Inflammatory macrophage treated with lipopolysaccharide for 4 hours (primary cell): ENCODE results near the gene TCERG1L.
"Not testable (repeated sequence)": the region's sequence is repeated elsewhere in the genome, so short reads cannot be mapped to it uniquely, and the experiment has no call there.

Source experiments
- DNase-seq: peaks from one replicate; pipeline ENCODE4 v3.0.0-alpha.2; 2020

Gene TCERG1L

DNA sequence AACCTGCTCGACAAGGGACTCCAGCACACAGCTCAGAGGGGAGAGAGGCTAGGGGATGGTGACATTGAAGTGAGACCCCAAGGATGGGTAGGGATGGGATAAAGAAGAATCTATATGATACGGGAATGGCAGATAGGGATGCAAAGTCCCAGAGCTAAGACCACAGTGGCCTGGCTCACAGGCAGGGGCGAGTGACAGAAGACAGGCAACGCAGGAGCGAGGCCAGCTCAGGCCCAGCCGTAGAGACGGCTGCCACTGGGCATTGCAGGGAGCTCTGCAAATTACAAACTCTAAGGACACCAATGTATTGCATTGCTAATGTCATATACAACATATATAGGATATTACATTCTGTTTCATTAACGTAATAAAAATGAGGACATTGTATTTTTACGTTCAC, 131.4 kb downstream of the TCERG1L start:
- DNase-seq: no peak

DNA sequence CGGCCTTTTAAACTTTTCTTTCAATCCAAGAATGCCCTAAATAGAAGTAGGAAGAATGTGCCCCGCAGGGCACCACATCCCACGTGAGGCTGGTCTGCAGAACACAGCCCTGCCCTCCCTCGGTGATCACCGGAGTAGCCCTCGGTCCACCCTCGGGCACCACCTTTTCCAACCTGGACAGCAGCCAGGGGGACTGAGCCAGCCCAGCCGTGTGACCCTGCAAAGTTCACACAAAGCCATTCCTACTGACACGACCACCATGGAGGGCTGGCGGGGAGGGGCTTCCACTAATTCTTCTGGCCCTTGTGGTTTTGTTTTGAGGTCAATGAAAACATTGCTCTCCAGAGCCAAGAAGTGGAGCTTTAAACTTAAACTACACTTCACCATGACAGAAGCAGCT, 132.2 kb downstream of the TCERG1L start:
- no peak for DNase-seq

DNA sequence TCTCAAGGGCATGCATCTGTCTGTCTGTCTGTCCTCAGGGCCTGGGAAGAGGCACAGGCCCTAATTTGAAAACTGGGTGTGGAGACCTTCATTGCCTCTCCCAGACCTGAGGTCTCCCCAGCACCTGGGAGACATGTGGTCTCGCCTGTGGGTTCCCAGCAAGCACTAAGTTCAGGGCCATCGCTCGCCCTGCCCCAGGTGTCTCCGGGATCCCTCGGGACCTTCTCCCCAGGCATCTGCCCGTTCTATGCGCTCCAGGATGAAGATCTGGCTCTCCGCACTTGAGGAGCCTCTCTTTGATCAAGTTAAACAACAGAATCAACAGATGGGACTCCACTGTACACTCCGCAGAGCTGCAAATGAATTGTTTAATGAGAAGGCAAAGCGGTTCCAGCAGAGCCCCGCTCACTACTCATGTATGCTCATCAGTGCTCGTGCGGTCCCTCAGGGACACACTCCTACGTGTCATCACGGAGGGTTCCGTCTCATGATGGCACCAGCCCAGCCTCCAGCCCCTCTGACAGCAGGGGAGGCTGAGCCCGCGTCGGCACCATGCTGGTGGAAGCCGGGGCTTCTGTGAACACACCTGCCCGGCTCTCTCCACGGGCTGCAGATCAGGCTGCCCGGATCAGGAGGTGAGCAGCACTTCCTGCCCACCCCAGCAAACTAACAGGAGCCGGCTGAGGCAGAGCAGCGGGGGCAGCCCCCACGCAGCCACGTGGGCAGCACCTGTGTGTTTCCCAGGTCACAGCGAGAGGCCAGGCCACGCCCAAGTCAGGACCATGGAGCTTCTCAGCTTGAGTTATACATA, 132.8 kb downstream of the TCERG1L start:
- no peak for DNase-seq

DNA sequence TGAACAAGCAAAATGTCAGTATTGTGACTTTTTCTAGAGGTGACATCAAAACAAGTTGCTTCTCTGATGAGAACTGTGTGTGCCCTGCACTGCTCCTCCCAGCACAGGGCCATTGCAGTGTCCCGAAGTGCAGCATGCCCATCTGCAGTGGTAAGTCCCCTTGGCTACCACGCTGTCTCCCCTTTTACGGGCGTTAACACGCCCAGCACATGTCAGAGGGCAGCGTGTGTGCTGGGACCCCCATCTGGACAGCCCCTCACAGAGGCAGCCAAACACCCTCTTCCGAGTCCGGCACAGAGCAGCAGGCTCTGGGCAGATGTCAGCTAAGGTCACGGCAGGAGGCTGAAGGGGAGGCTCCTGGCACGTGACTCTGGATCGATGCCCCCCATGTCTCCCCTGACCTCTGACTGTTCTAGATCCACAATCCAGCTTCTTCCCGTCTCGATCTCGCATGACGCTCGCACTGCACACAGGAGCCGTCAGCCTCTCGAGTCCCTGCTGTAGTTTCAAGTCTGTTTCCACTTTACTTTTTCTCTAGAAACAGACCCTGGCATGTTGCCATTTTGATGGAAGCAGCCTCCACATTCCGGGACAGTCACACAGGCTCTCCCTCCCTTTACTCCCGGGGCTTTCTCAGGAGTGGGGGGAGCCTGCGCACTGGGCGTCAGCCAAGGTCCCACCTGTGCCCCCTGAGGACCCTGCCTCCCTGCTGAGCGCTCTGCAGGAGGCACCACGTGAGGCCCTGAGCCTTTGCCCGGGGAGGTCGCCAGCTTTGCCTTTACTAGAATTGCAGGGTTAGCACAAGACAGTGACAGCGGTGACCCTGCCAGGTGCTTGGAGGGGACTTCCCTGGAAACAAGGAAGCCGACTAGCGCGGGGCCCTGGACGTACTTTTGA, 133.8 kb downstream of the TCERG1L start:
- DNase-seq: no peak

DNA sequence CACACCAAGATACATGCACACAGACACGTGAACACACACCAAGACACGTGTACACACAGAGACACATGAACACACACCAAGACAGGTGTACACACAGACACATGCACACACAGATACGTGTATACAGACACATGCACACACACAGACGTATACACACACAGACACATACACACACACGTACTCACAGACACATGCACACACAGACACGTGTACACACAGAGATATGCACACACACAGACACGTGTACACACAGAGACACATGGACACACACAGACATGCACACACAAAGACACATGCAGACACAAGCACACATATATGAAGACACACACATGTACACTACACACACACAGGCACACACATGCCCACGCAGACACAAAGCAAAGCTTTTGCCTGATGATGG, 134.6 kb downstream of the TCERG1L start:
- DNase-seq: no peak

DNA sequence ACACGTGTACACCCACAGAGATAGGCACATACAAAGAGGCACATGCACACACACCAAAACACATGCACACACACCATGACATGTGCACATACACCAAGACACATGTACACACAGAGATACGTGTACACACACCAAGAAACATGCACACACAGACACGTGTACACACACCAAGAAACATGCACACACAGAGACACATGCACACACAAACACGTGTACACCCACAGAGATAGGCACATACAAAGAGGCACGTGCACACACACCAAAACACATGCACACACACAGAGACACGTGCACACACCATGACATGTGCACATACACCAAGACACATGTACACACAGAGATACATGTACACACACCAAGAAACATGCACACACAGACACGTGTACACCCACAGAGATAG, 135.2 kb downstream of the TCERG1L start:
- not testable (repeated sequence) for DNase-seq

DNA sequence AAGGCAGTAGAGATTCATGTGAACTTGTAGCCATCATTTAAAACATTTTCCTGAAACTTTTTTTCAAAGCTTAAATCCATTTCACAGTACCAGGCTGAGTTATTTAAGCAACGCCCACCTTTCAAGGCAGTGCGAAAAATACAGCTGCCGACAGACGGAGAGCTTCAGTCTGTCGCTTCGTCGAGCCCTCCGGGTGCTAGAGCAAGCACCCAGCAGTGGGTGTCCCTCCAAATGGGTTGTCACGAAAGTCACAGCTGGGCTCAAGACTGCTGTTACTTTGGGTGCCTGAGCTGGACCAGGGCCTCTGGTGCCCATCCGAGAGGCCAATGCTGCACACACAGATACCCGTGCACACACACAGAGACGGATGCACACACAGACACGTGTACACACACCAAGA, 135.6 kb downstream of the TCERG1L start:
- no peak for DNase-seq

DNA sequence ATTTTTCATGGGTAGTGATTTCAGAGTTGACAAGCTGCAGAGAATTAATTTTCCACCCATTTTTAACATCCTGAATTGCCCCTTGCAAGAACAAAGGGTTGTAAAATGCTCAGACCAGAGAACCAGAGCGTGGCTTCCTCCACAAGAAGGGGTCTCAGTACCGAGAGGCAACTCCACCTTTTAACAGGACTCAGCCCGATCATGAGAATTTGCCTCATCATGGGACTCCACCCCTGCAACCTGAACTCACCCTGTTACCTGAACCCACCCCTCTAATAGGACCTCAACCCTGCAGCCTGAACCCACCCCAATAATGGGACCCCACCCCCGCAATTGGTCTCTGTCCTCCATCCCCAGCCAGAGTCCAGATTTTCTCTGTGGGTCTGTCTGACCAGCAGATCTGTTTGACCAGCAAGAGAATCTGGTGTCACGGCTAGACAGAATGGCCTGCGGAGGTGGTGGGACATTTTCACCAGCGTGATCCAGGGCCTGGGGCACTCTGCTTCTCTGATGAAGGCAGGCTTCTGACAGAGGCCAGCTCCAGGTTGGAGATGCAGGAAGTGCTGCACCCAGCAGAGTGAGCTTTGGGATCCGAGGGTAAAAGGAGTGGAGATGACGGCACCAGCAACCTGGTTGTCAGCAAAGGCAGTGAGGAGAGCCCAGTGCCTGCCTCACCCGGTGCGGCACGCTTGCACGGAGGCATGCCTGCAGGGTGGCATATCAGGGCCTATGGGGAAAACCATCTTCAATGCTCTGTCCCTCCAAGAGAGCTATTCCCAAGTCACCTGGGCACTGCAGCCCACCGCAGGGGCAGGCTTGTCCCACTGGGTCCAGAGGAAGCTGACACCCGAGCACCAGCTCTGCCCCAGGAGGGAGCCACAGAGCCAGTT, 136.6 kb downstream of the TCERG1L start:
- DNase-seq: no peak

DNA sequence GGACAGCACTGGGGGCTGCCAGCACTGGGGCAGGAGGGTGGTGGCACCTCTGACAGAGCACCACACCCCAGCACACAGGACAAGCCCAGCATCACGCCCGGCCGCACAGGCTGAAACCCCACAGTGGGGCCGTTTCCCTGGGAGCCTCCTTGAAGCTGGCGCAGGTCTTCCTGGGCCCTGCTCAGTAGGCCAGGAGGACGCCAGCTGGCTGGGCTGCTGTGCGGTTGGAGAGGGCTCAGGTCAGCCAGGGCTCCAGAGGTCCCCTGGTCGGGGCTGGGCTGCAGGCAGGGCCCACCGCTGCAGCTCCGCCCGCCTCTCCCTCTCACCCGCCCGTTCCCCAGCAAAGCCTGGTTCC, 137.3 kb downstream of the TCERG1L start:
- no peak for DNase-seq

DNA sequence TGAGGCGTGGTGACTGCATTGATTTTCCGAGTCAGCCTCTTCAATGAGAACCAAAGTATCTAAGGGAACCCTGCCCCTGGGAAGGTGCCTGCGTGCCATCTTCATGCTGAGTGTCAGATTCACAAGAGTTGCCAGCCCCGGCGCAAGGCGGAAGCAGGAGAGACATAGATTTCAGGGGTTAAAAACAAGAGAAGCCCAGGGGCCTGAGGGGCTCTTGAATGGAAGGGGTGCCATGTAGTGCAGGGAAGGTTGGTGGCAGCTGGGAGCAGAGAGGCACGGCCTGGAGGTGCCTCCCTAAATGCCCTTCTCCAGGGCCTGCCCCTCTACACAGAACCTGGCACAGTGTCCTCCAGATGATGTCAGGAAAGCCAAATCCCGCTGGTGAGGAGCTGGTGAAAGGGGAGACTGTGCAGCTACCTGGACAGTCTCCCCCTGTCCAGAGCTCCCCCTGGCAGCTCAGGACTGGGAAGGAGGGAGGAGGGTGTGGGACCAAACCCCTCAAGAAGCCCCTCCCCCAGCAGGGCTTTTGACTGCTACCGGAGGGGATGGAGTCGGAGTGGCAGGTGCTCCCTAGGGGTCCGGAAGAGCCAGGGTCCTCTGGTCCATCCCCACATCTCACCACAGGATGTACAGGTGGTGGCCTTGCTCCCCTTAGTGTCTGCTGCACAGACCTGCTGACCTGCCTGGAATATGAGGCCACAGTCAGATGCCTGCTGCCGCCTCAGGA, 137.9 kb downstream of the TCERG1L start:
- DNase-seq: no peak

DNA sequence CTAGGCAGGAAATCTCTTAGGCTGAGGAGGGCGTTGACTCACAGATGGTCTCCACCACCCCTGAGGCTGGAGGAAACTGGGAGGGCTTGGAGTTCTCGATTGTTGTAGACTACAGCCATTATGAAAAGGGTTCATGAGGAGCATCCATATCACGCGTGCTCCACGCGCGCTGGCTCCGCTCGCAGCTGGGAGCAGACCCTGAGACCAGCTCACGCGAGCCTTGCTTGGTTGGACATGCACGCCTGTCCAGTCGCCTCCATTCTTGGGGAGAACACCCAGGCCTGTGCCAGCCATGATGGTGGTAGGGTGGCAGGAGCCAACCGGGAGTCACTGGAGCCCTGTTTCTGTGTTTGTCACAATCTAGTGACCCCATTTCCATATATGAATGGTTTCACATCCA, 139.1 kb downstream of the TCERG1L start:
- no peak for DNase-seq

DNA sequence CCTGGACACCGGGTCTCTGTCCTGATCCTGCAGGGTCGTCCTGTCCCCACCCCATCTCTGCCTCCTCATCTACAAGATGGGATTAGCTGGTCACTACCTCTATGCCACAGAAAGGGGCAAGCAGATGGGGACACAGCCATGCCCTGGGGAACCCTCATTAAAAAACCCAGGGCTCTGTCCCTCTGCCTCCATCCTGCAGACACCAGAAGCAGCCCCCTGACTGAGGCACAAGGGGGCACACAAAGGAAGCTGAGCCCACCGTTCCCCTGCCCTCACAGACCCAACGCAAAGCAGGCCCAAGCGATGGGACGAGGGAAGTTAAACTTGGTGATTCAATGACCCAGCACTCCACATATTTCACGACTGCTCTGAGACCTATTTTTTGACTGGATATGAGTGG, 142.4 kb downstream of the TCERG1L start:
- no peak for DNase-seq

DNA sequence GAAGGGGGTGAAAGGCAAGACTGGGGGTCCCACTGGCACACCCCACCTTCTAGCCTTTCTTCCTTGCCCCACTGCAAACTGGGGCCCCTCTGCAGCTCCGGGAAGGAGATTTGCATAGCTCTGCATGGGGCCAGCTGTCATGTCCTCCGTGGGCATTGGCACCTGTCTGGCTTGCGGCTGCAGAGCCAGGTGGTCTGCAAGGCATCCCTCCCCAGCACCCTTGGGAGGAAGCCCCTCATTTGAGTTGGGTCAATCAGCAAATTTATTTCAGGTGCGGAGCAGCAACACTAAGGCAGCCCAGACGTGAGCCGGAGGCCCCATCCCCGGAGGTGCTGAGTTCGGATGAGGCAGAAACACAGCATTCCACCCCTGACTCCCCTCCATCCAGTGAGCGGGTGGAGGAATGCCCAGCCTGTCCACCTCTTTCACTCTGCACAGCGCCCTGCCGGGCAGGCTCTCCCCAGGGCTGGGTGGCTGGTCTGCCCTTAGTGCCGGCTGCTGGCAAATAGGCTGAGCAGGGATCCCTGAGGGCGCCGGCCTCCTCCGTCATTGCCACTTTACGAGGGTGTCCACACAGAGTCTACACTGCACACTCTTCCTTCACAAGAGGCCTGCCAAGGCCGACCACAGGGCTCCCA, 143.2 kb downstream of the TCERG1L start:
- no peak for DNase-seq

DNA sequence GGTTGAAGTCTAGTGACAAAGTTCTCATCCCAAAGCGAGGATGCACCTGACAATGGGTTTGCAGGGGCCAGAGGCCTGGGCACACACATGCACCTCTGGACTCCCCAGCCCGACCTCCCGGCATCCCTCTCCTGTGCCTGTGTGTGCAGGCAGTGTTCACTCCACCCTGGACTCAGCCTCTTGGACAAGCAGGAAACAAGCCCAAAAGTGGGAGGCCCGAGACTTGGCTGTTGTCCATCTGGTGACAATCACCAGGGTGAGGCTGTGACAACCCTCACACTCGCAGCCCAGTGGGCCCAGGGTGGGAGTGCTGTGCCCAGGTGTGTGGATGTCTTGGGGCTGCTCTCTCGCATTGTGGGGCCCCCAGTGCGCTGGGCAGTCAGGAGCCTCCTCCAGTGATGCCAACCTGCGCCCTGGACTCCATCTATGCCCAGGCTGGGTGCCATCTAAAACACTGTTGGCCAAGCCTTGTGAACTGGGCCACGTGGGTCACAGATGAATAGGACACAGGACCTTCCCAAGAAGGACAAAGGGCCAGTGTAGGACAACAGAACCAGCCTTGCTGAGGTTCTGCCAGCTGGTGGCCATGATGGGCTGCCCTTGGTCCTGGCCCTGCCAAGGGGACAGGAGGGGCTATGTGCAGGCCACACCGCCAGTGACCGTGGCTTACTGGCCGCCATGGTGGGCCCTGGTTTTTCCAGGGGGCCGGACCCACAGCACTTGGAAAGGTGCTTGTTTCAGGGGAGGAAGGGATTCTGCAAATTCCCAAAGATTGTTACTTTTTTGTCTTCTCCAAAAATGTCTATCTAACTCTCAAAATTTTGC, 144.3 kb downstream of the TCERG1L start:
- DNase-seq: no peak

DNA sequence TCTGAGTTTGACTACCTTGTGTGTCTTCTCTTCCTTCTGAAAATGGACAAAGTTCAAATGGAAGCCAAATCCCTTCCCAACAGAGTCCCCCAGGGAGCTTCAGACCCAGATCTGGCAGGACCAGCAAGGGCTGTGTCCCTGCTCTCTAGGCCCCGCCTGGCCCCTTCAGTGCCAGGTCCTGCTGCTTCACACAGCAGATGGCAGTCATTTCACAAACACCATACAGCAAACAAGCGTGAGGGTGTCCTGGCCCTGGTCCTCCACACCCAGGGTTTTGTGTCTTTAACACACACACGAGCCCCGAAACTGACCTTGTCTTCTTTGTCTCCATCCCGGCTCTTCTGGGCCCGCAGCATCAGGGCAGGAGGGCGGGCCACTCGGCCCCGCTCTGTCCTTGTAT, 145.0 kb downstream of the TCERG1L start:
- no peak for DNase-seq

DNA sequence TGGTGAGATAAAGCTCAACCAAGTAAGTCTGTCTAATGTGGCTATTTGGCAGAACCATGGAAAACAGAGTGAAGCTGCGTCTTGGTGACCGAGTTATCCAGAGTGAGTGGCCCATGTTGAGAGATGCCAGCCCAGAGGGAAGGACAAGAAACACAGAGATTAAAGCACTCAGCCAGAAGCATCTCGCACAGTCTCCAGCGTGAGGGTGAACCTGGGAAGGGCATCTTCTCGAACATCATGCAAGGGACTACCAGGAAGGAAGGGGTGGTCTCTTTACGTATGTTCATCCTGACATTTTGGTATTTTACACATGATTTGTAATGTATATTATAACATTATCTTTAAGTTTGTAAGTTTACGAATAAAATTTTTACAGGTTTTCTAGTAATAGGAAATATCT, 146.4 kb downstream of the TCERG1L start:
- no peak for DNase-seq

DNA sequence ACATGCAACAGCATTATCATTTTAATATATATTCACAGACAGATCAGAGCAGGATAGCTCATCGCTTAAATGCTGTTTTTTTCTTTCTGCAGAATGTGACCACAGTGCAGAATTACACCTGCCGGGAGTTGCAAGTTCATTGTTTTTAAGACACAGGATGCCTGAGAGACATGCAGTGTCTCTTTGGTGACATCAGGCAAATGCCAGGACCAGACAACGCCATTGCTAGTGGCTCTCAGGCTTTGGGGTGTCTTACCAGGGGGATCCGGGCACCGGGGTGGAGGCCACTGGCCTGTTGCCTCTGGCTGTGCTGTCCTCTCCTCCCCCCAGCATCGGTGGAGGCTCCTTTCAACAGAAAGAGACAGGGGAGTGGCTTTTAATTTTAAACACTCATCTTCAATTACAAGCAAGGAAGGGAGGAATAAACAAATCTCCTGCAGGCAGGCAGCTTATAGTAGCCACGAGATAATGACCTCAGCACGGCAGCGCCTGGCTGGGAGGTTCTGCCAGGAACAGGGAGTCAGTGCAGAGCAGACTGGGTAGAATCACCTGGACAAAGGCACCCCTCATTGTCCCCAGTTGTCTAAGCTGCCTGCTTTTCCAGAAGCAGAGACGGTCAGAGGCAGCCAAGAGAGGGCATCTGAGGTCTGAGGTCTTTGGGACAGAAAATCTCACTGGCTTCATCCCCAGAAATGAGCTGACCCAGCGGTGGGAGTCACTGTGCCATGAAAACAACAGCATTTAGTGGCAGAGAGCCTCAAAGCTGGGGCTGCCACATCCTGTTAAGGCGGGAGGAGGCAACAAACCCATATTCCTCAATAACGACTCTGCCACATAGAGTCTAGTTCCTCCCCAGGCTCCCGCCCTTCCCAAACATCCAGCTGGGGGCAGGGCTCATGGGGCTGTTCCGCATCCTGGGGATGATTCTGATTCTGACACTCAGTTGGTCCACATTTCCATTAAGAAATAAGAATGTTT, 148.4 kb downstream of the TCERG1L start:
- no peak for DNase-seq

DNA sequence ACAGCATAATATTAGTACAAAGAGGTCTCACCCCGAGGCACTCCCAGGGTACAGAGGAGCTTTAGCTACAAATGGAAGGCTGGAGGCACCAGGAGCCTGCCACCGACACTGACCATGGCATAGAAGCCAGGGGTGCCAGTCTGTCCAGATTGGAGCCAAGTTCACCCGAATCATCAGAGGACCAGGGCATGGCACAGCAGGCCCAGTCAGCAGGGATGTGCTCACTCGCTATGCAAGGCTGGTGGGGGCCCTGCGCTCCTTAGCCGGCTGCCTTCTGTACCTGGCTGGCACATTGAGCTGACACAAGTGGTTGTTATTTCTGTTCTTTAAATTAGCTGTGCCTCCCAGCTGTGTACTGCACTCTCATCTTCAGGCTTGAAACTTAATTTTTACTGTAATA, 149.3 kb downstream of the TCERG1L start:
- no peak for DNase-seq

DNA sequence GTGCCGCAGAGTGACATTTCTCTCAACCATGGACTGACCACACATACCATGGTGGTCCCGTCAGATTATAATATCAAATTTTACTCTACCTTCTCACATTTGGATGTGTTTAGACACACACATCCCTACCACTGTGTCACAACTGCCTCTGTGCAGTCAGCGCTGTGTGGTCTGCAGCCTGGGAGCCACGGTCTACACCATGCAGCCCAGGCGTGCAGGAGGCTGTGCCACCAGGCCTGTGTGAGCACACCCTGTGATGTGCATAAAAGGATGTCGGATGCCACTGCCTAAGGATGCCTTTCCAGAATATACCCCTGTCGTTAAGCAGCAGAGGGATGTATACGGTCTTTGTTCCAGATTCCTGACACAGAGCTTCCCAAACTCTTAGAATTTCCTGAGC, 150.4 kb downstream of the TCERG1L start:
- DNase-seq: no peak
